HG03045 (cell line): ENCODE results near the gene ST3GAL5.
"Not testable (repeated sequence)": the region's sequence is repeated elsewhere in the genome, so short reads cannot be mapped to it uniquely, and the experiment has no call there.

Experiments
- ATAC-seq: cut with Tn5 transposase; IDR thresholded peaks from one replicate; pipeline ENCODE4 v1.9.1; 2021; ENCODE audit warnings: mild to moderate bottlenecking, moderate library complexity; ENCODE audit not compliant: unreplicated experiment

Gene ST3GAL5

DNA sequence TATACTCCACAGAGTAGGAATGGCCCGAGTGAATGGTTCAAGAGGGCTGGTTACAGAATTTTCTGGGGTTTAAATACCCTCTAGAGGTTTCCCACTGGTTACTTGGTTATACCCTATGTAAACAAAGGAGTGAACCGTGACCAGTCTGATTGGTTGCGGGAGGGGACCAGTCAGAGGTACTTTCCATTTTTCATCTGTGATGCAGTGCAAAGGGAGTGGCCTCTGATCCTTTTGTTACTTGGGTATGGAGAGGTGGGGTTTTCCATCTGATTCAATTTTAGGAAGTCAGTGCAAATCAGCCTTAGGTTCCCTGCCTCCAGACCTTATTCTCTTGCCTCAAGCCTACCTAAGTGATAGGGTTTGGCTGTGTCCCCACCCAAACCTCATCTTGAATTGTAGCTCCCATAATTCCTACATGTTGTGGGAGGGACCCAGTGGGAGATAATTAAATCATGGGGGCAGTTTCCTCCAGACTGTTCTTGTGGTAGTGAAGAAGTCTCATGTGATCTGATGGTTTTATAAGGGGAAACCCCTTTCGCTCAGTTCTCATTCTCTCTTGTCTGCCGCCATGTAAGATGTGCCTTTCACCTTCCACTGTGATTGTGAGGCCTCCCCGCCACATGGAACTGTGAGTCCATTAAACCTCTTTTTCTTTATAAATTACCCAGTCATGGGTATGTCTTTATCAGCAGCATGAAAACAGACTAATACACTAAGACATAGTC is 5.9 kb upstream of the ST3GAL5 start:
- ATAC-seq, result not testable (repeated sequence)

DNA sequence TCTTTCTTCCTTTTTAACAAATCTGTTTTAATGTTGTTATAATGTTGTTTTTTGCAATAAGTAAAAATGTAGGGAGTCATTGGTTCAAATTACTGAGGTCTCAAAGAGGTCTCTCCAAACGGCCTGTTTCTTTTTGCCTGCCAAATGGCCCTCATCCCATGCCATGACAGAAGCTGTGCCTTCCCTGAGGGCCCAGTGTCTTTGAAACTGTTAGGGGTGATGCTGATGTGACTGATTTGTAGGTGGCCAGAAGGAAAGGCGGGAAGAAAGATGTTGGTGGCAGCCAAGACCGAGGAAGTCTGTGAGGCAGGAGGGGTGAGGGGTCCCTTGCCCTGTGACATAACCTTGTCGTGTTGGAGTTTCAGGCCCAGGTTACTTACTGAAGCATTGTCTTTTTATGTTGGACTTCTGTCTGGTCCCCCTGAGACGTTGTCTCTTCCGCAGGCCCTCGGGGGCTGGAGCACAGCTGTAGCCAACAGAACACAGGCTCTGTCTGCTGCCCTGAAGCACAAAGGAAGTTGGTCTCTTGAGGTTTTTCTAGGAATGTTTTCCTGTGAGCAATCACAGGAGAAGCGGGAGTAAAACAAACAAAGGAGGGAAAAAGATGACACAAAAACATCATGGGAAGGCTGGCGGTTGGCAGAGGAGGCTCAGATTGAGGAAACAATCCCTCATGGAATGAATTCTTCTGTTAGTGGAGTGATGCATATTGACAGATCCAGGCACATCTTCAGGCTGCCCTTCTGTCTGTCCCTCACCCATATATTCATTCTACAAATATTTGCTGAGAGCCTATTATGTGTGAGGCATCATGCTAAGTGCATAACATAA is 4.9 kb upstream of the ST3GAL5 start:
- ATAC-seq, result no peak

DNA sequence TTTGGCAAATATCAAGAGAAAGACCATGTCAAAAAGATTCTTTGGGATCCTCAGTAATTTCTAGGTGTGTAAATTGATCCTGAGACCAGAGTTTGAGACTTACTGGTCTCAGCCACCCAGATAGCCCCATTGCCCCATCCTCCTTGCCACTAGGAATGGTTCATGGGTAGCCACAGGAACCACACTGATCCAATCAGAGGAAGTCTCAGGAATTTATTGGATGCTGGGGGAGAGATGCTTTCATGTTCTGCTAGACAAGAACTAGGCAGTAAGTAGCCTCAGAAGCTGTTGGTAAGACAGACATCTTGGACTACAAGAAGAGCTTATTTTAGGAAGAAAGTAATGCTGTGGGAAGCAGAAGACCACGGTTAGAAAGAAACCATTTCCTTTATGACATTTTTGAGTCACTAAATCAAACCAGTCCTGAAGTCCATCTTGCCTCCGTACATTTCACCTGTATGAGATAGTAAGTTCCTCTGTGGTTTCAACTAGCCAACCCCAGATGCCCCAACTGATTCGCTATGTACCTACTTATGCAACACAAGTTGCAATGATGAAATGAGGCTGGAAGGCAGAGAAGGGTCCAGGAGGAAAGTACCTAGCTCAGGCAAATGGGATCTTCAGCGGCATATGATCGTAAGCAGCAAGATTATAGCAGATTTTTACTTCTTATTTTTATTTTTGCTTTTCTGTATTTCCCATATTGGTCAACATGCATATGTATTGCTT is 3.6 kb upstream of the ST3GAL5 start:
- no peak for ATAC-seq

DNA sequence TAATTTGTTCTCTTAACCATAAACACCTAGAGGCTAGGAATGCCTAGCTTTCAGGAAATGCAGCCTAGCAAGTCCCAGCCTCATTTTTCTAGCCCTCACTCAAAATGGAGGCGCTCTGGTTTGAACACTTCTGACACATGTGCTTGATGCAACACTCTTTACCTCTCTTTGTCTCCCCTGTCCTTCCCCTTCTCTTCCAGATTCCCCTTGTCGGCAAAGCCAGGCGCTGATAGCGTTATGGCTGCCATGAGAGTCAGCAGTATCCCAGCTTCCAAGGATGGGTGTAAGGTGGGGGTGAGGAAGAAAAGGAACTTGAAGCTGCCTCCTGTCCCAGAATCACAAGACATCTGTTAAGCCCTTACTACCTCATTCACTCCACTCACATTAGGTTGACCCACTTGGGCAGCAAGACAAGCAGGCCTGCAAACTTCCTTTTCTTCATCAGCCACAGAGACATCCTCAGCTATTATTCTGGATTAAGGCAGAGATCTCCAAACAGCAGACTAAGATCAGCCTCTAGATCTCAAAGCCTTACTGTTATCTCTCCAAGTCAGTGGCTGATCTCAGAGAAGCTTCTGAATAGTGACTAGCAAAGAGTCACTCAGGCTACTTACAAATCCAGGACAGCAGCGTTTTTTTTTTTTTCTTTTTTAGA is 1.9 kb upstream of the ST3GAL5 start:
- ATAC-seq, result no peak

DNA sequence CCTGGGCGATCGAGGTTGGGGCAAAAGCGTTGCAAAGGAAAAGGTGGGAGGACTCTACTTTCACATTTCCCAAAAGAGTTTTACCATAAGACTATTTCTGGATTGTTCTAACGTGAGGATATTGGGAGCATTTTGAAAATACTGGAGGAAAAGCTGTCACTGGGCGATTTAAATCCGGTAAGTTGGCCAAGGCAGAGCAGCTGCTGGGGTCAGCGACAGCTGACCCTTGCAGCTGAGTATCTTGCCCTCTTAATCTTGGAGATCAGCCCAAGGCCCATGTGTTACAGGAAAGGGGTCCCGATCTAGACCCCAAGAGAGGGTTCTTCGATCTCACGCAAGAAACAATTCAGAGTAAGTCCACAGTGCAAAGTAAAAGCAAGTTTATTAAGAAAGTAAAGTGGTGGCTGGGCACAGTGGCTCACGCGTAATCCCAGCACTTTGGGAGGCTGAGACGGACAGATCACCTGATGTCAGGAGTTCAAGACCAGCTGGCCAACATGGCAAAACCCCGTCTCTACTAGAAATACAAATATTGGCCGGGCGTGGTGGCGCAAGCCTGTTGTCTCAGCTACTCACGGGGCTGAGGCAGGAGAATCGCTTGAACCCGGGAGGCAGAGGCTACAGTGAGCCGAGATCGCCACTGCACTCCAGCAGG is 964 bp upstream of the ST3GAL5 start:
- no peak for ATAC-seq

DNA sequence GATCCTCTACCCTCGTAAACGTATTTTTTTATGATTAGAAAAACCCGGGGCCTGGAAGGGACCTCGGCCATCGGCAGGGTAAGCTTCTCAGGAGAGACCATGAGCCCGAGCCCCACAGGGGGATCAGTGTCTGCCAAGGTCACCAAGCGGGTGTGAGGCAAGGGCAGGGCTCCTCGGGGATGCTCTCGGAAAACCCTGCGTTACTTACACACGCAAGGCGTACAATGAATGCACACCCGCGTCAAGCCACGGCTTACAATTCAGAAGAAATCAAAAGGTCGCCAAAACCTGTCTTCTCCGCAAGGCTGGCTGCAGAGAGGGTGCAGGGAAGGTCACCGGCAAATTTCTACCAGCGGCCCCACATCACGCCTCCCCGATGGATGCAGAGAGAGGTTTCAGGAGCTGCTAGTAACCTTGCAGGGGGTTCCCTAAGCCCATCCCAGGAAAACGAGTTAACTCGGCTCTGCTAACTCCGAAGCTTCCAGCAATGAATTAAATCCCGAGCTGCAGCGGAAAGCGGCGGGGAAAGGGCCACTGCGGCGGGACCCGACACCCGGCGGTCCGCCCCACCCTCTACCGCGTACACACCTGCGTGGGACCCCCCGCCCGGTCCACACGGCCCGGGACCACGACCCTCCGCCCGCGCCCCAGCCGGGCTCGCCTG is 638 bp downstream of the ST3GAL5 start:
- no peak for ATAC-seq

DNA sequence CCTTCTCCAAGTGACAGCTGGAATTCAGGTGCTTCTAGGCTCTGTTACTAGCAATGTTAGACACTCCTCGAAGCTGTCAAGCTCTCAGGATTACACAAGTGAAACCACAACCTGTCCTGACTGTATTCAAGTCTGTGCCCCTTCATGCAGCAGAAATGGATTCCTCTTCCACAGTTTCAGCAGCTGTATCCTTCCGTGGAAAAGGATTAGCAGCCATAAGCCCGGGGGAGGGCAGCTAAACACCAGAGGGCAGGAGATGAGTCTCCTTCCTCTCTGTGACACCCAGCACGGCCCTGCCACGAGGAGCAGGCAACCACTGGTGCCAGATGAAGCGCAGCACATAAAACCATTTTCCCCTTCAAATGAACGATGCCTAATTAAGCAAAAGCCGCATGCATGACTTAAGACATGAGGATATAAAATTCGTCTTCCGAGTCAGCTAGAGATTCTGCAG is 1.2 kb downstream of the ST3GAL5 start:
- ATAC-seq, result no peak

DNA sequence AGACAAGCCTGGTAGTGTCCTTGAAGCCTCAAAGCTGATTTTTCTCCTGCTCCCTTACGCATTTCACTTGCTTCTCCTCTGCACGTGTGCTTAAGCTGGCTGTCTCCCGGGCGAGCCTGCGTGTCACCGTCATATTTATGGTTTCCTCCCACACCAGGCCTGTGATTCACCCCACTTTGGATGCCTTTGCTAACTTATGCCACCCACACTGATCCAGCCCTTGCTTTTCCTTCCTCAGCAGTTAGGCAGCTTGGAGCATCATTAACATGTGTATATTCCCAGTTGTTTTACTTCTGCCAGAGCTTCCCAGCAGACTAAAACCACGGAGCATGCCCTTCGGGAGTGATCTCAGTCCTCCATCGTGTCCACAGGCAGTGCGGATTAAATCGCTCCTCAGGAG is 2.2 kb downstream of the ST3GAL5 start:
- no peak for ATAC-seq

DNA sequence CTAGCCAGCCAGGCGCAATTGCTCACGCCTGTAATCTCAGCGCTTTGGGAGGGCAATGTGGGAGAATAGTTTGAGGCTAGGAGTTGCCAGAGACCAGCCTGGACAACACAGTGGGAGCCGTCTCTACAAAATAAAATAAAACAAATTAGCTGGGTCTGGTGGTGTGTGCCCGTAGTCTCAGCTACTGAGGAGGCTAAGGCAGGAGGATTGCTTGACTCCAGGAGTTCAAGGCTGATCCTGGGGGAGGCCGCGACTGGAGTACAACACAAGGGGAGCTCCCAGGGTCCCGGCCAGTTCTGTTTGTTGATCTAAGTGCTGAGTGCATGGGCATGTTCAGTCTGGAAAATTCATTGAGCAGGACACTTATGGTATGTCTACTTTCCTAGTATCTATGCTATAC is 2.6 kb downstream of the ST3GAL5 start:
- ATAC-seq, result no peak

DNA sequence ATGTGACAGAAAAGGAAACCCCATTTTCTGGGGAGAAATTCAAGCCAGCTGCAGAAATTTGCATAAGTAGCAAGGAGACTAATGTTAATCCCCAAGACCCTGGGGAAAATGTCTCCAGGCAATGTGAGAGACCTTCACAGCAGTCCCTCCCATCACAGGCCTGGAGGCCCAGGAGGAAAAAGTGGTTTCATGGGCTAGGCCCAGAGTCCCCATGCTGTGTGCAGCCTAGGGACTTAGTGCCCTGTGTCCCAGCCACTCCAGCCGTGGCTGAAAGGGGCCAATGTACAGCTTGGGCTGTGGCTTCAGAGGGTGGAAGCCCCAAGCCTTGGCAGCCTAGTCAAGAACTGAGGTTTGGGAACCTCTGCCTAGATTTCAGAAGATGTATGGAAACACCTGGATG is 7.0 kb downstream of the ST3GAL5 start:
- ATAC-seq, result not testable (repeated sequence)

DNA sequence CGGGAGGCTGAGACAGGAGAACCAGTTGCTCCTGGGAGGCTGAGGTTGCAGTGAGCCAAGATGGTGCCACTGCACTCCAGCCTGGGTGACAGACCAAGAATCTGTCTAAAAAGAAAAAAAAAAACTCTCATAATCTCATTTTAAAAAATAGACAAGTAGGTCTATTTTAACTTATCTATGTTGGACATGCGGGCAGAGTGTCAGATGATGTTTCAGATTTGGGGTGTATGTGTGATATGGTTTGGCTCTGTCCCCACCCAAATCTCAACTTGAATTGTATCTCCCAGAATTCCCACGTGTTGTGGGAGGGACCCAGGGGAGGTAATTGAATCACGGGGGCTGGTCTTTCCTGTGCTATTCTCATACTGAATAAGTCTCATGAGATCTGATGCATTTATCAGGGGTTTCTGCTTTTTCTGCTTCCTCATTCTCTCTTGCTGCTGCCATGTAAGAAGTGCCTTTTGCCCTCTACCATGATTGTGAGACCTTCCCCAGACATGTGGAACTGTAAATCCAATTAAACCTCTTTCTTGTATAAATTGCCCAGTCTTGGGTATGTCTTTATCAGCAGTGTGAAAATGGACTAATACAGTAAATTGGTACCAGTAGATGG is 8.0 kb downstream of the ST3GAL5 start:
- ATAC-seq, result not testable (repeated sequence)

DNA sequence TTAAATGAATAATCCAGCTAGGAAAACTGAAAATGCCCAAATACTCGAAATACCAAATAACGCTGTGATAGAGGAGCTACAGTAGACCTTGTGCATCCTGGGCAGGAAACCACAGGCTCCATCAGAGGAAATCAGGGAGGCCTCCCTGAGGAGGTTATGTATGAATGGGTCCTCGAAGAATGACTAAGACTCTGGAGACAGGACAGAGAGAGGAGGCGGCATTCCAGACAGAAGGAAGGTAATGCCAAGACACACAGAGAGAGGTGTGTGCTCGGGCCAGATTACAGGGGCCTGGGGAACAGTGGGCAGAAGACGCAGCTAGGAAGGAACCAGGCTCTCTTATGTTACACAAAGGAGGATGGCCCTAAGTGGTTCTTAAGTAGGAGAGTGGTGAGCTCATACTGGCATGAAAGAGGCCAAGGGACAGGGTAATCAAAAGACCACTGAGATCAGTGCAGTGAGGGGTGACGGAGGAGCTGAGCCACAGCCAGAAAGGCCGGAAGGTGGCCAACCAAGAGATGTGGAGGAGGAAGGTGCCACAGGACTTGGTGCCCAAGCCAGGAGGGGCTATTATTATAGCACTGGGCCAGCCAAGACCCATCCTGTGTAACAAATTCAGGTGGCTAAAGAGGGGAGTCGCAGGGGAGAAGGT is 9.9 kb downstream of the ST3GAL5 start:
- ATAC-seq, result no peak

DNA sequence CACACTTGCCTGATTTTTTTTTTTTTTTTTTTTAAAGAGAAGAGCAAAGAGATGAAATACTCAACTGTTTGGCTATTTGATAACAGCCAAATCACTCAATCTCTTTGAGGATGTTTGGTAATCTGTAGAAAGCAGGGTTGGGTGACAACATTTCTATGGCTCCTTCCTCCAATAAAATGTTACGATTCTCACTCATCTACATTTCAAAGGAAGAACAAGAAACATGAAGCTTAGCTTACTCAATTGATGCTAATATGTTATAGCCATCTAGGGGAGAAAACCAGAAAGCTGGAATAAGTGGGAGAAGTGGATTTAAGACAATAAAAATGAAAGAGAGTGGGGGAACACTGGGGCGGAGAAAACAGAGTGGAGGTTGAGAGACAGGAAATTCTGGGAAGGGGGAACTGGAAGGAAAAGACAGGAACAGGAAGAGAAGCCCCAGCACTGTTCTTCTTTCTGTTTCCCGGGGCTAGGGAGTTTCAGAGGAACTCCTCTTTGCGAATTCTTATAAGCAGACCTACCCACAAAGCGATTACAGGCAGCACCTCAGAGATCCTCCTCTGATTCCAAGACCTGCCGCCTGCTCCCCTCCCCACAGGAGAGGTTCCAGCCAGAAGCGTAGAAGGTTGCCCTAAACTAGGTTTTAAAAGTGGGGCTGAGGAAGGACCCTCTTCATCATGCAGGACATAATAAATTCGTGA is 13.3 kb downstream of the ST3GAL5 start:
- no peak for ATAC-seq

DNA sequence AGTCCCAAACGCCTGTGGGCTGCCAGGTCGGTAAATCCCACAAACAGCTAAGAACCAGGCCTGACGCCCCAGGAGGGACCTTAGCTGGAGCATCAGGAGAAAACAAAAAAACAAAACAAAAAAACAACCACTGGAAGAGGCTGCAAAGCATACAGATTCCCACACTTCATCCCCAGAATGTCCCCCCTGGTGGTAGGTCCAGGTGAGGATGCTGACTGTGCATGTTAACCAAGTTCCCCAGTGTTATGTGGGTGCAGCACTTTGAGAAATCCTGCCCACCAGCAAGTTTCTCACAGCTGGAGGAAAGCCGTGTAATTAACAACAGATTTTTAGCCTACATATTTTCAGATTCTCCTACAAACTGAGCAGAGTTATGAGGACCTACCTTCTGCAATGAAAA is 15.1 kb downstream of the ST3GAL5 start:
- ATAC-seq, result no peak

DNA sequence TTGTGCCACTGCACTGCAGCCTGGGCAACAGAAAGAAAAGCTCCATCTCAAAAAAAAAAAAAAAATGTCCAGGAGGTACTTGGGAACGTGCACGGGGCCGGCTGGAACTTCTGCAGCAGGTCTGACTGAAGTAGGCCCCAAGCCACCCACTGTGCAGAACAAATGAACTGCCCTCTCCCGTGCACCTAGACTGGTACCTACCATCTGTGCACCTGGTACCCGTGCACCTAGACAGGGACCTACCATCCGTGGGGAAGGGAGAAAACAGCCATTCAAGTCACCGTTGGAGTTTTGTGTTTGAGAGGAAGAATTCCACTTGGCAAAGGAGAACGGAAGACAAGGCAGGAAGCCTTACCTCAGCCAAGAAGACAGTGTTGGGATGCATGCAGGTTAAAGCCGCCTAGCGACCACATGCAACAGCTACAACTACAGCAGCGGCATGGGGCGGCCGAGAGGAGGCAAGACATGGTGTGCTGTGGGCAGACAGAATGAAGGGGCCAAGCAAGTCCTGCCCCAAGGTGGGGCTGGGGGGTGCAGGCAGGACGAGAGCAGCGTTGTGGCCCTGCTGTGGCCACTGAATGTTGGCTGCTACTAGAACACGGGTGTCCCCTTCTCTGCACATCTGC is 16.1 kb downstream of the ST3GAL5 start:
- no peak for ATAC-seq

DNA sequence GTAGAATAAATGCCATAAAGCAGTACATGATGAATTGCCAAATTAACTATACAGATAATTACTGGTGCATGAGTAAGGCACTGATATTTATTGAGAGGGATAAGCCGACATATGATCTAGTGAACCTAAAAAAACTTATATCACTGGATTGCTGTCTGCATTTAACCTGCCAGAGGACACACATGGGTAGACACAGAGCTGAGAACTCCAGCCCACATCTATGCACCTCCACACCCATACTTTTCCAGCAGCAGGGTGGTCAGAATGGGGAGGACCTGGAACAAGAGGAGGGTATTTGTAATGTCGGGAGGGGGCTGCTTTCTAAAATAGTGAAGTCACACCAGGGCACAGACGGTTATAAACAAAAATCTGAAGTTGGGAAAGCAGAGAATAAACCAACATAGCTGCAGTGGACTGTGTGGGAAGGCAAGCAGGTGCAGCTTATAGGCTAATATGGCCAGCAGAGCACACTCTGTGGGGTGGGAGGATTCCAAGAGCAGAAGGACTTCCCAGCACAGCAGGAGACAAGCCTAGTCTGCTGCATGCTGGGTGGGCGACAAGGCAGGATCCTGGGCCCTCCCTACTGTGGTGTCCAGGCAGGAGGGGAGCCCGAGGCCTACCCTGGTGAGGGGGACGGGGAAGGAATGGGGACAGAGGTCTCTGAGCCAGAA is 17.2 kb downstream of the ST3GAL5 start:
- no peak for ATAC-seq

DNA sequence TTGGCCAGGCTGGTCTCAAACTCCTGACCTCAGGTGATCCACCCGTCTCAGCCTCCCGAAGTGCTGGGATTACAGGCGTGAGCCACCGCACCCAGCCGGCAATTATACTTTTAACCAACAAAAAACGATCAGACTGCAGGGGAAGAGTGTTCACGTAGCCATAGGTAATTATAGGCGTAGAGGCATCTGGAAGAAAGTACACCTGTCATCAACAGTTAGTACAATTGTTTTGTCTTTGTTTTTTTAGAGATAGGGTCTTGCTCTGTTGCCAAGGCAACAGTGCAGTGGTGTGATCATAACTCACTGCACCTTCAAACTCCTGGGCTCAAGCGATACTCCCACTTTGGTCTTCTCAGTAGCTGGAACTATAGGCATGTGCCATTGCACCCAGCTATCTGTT is 20.0 kb downstream of the ST3GAL5 start:
- ATAC-seq, result no peak
